HG03159 (cell line): ENCODE data around the gene WDR70.
A peak's percentile ranks its signal among the peaks of the same experiment; 100 is the strongest.
"Not testable (repeated sequence)": the region's sequence is repeated elsewhere in the genome, so short reads cannot be mapped to it uniquely, and the experiment has no call there.

Experiments used
- ATAC-seq: cut with Tn5 transposase; IDR thresholded peaks from one replicate; pipeline ENCODE4 v1.9.1; 2021; ENCODE audit warnings: mild to moderate bottlenecking, moderate library complexity; ENCODE audit not compliant: unreplicated experiment

WDR70 gene

GRCh38 chr5:37379100-37379628, at the start of gene WDR70:
TSS of gene WDR70 (plus strand) at chr5:37379318. CDS start at chr5:37379368, 50 bp downstream.
- ATAC-seq = peak; percentile 96

- ATAC-seq = not testable (repeated sequence)
These were observed 44.4 kb upstream of the WDR70 start for GRCh38 chr5:37334754-37335153.

- not testable (repeated sequence) for ATAC-seq
These were observed 36.4 kb upstream of the WDR70 start for GRCh38 chr5:37342741-37343140.

- no peak for ATAC-seq
These were observed 24.0 kb upstream of the WDR70 start for GRCh38 chr5:37355161-37355560.

GRCh38 chr5:37370550-37370863, 8.6 kb upstream of the WDR70 start:
- no peak for ATAC-seq

- peak; percentile 89 for ATAC-seq
These were observed 8.0 kb upstream of the WDR70 start, which contains the start of gene NUP155 for GRCh38 chr5:37370864-37371726. TSS of gene NUP155 (minus strand) at chr5:37371106. CDS start at chr5:37370977, 129 bp downstream.

- no peak for ATAC-seq
These were observed 4.0 kb upstream of the WDR70 start for GRCh38 chr5:37375091-37375490.

GRCh38 chr5:37378066-37378465, 1.1 kb upstream of the WDR70 start:
- ATAC-seq = not testable (repeated sequence)

- ATAC-seq = no peak
These were observed 12.5 kb downstream of the WDR70 start for GRCh38 chr5:37391591-37391990.

GRCh38 chr5:37396352-37396751, 17.2 kb downstream of the WDR70 start:
- ATAC-seq = no peak

GRCh38 chr5:37400501-37400900, 21.4 kb downstream of the WDR70 start:
- ATAC-seq = no peak

- ATAC-seq = no peak
These were observed 33.4 kb downstream of the WDR70 start for GRCh38 chr5:37412515-37412914.

- ATAC-seq = not testable (repeated sequence)
These were observed 36.3 kb downstream of the WDR70 start for GRCh38 chr5:37415456-37415855.

GRCh38 chr5:37417347-37417746, 38.2 kb downstream of the WDR70 start:
- no peak for ATAC-seq

- ATAC-seq = no peak
These were observed 45.3 kb downstream of the WDR70 start for GRCh38 chr5:37424441-37424840.

GRCh38 chr5:37428044-37428443, 48.9 kb downstream of the WDR70 start:
- ATAC-seq = no peak

GRCh38 chr5:37435261-37435660, 56.1 kb downstream of the WDR70 start:
- no peak for ATAC-seq

- peak; percentile 76 for ATAC-seq
These were observed 57.2 kb downstream of the WDR70 start for GRCh38 chr5:37436146-37436934.

- no peak for ATAC-seq
These were observed 58.6 kb downstream of the WDR70 start for GRCh38 chr5:37437711-37438110.

- ATAC-seq = not testable (repeated sequence)
These were observed 66.7 kb downstream of the WDR70 start for GRCh38 chr5:37445783-37446182.

- no peak for ATAC-seq
These were observed 69.8 kb downstream of the WDR70 start for GRCh38 chr5:37448941-37449340.

- not testable (repeated sequence) for ATAC-seq
These were observed 72.9 kb downstream of the WDR70 start for GRCh38 chr5:37451991-37452390.
